A673 (cell line): ENCODE results near the gene KCNK5. TPM values are rescaled to one million over a fixed set of nuclear protein-coding genes. Genes with fewer than 3 reads are reported as not detected.

Experiments
- BruUV-seq: library from RNA; stranded (reverse); fragments of 400-500 nt; replicated peaks from 2 replicates; lab custom pipeline; 2021; lab: Mats Ljungman, UMichigan
- CTCF ChIA-PET: fragments of 300-600 bp; sonication (Branson Sonifier 250); formaldehyde crosslinking; loops from one replicate; lab custom pipeline; 2022; ENCODE audit warnings: antibody characterized with exemption; lab: Charles Lee
- POLR2A ChIA-PET: fragments of 300-600 bp; sonication (Branson Sonifier 250); formaldehyde crosslinking; loops from one replicate; lab custom pipeline; 2022; ENCODE audit warnings: antibody characterized with exemption; ENCODE audit not compliant: low non-redundant PET; lab: Charles Lee
- DNase-seq: peaks from one replicate; pipeline ENCODE4 v3.0.0-alpha.2; 2015; ENCODE audit warnings: low spot score
- H3K27ac ChIP-seq: fragments of 200-600 bp; sonication (generic); 2 replicates; pipeline ENCODE4 v1.5.1; 2016; ENCODE audit warnings: mixed run types, low read depth, mild to moderate bottlenecking, mixed read lengths, antibody characterized with exemption, low read length; ENCODE audit not compliant: poor library complexity, severe bottlenecking
- H3K27me3 ChIP-seq: fragments of 200-600 bp; sonication (generic); replicated peaks from 2 replicates; pipeline ENCODE4 v1.6.1; 2017; ENCODE audit warnings: mixed run types, low read depth, mild to moderate bottlenecking, mixed read lengths, antibody characterized with exemption, low read length; ENCODE audit not compliant: insufficient read depth, poor library complexity
- H3K36me3 ChIP-seq: fragments of 200-600 bp; sonication (generic); 2 replicates; pipeline ENCODE4 v1.6.1; 2016; ENCODE audit warnings: mixed run types, mild to moderate bottlenecking, mixed read lengths, antibody characterized with exemption, low read length; ENCODE audit not compliant: insufficient read depth, poor library complexity, severe bottlenecking
- H3K4me1 ChIP-seq: fragments of 200-600 bp; sonication (generic); 2 replicates; pipeline ENCODE4 v1.6.1; 2017; ENCODE audit warnings: mixed run types, mild to moderate bottlenecking, mixed read lengths, antibody characterized with exemption, low read length; ENCODE audit not compliant: insufficient read depth, poor library complexity, severe bottlenecking
- H3K4me3 ChIP-seq: fragments of 200-600 bp; sonication (generic); 2 replicates; pipeline ENCODE4 v1.5.1; 2016; ENCODE audit warnings: low read depth, mixed run types, mild to moderate bottlenecking, mixed read lengths, low read length; ENCODE audit not compliant: poor library complexity, severe bottlenecking
- H3K9me3 ChIP-seq: fragments of 200-600 bp; sonication (generic); 2 replicates; pipeline ENCODE4 v1.6.1; 2016; ENCODE audit warnings: mixed run types, low read depth, mild to moderate bottlenecking, mixed read lengths, antibody characterized with exemption, low read length; ENCODE audit not compliant: poor library complexity, severe bottlenecking
- CTCF ChIP-seq: fragments of 300-800, 200-600 bp; sonication (generic); conservative IDR thresholded peaks from 2 replicates; pipeline ENCODE4 v1.5.1; 2017; ENCODE audit warnings: low read depth, mild to moderate bottlenecking, antibody characterized with exemption, low read length, moderate library complexity, mixed read lengths
- EZH2 ChIP-seq: fragments of 200-600 bp; sonication (generic); IDR thresholded peaks from 2 replicates; pipeline ENCODE4 v1.6.1; 2017; ENCODE audit warnings: borderline replicate concordance, low read depth, mild to moderate bottlenecking, mixed read lengths, antibody characterized with exemption, low read length; ENCODE audit not compliant: poor library complexity, severe bottlenecking
- intact Hi-C: fragments of 100-400 bp; cut with micrococcal nuclease; formaldehyde crosslinking; loops from one replicate; pipeline ENCODE4 v1.10.0; 2022; ENCODE audit not compliant: unreplicated experiment
- total RNA-seq: library from RNA; stranded (reverse); gene quantifications from 2 replicates; pipeline ENCODE4 v1.2.3, GENCODE V29; 2021

Gene KCNK5
- total RNA-seq, 1 experiment from 2014 or later: not detected

GRCh38 chr6:39166189-39166911 is 62.9 kb downstream of the KCNK5 start:
- no TSS peak for BruUV-seq
- TF ChIP-seq CTCF (peak; percentile 92), EZH2 (no peak)
- Histone ChIP-seq H3K4me1 (no peaks in the 10 kb centered on the region), H3K4me3 (no peak overlapping the region), H3K27me3 (peaks cover 32% of the 10 kb centered on the region), H3K36me3 (no peaks in the 10 kb centered on the region), H3K27ac (no peak overlapping the region), H3K9me3 (no peaks in the 10 kb centered on the region)
- peak; percentile 80 for DNase-seq
- CTCF ChIA-PET: interaction anchor here (0.8 to 2.0 kb wide), 2 partner anchors 137 to 144 kb away, joined by 4 to 11 read pairs; no protein-coding TSS in a partner anchor
- POLR2A ChIA-PET: no interaction called here
- intact Hi-C loops: loop anchor here (1.0 to 10.0 kb wide), 3 partner anchors 137 to 192 kb away; no protein-coding TSS in a partner anchor

- Histone ChIP-seq H3K36me3 (no peaks in the 10 kb centered on the region), H3K4me1 (no peaks in the 10 kb centered on the region), H3K4me3 (no peak overlapping the region), H3K9me3 (no peaks in the 10 kb centered on the region), H3K27ac (no peak overlapping the region), H3K27me3 (peaks cover 14% of the 10 kb centered on the region)
- intact Hi-C loops: no loop called here
- no peak for TF ChIP-seq EZH2
- no peak for TF ChIP-seq CTCF
- BruUV-seq: no TSS peak
- ChIA-PET CTCF (no interaction called here), POLR2A (no interaction called here)
- no peak for DNase-seq
Measured at GRCh38 chr6:39157511-39157910, 71.8 kb downstream of the KCNK5 start.

- H3K4me3 ChIP-seq: no peak overlapping the region
- peaks cover 21% of the 10 kb centered on the region for H3K27me3 ChIP-seq
- ChIA-PET CTCF (no interaction called here), POLR2A (no interaction called here)
- H3K4me1 ChIP-seq: no peaks in the 10 kb centered on the region
- intact Hi-C loops: no loop called here
- no peak for DNase-seq
- no peak overlapping the region for H3K27ac ChIP-seq
- no peaks in the 10 kb centered on the region for H3K36me3 ChIP-seq
- no TSS peak for BruUV-seq
- TF ChIP-seq EZH2 (no peak), CTCF (no peak)
- no peaks in the 10 kb centered on the region for H3K9me3 ChIP-seq
Measured at GRCh38 chr6:39156801-39157200, 72.5 kb downstream of the KCNK5 start.
